SK-N-SH (cell line): ENCODE data around the gene BGN.

Source experiments
- TEAD4 ChIP-seq: IDR thresholded peaks from 2 replicates; pipeline ENCODE4 v1.4.0; 2012; ENCODE audit warnings: mild to moderate bottlenecking, borderline replicate concordance; ENCODE audit not compliant: insufficient read depth
- TF ChIP-seq, protein P1 (sequence below): fragments of 200-600 bp; sonication (generic); IDR thresholded peaks from 2 replicates; pipeline ENCODE4 v1.6.1; 2017; ENCODE audit warnings: antibody characterized with exemption, mild to moderate bottlenecking, moderate library complexity

DNA sequence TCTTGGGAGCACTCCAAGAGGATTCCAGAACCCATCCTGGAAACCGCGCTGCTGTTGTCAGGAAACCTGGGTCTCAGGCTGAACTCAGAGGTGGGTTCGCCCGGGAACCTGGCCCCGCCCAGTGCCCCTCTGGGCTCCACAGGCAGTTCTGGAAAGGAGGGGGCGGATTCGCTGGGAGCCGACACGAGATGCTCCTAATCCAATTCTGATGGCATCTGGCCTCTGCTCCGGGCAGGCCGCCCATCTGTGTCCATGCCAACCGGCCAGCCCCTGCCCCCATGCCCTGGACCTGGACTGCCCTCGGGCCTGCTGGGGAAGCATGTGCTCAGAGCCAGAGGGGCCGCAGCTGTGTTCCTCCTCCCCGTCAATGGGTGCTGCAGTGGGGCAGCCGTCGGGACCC lies 43.6 kb downstream of the BGN start:
- TF ChIP-seq, protein P1, sequence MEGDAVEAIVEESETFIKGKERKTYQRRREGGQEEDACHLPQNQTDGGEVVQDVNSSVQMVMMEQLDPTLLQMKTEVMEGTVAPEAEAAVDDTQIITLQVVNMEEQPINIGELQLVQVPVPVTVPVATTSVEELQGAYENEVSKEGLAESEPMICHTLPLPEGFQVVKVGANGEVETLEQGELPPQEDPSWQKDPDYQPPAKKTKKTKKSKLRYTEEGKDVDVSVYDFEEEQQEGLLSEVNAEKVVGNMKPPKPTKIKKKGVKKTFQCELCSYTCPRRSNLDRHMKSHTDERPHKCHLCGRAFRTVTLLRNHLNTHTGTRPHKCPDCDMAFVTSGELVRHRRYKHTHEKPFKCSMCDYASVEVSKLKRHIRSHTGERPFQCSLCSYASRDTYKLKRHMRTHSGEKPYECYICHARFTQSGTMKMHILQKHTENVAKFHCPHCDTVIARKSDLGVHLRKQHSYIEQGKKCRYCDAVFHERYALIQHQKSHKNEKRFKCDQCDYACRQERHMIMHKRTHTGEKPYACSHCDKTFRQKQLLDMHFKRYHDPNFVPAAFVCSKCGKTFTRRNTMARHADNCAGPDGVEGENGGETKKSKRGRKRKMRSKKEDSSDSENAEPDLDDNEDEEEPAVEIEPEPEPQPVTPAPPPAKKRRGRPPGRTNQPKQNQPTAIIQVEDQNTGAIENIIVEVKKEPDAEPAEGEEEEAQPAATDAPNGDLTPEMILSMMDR = no peak
- no peak for TF ChIP-seq TEAD4
